Suprapubic skin (tissue), 4 donors: Measurements from ENCODE around the gene FAM177B. TPM values are rescaled to one million over a fixed set of nuclear protein-coding genes. Genes with fewer than 3 reads are reported as not detected.

ENCODE experiments used
- DNase-seq, 2 donors: peaks; one replicate each; pipeline ENCODE4 v3.0.0-alpha.2; 2019; ENCODE audit warnings: low spot score in 2 of 2
- H3K27ac ChIP-seq: fragments of 200-600 bp; sonication (generic); one replicate; pipeline ENCODE4 v1.5.1; 2019
- H3K27me3 ChIP-seq: fragments of 200-600 bp; sonication (generic); one replicate; pipeline ENCODE4 v1.5.1; 2019
- H3K36me3 ChIP-seq: fragments of 200-600 bp; sonication (generic); one replicate; pipeline ENCODE4 v1.5.1; 2019
- H3K4me1 ChIP-seq: fragments of 200-600 bp; sonication (generic); one replicate; pipeline ENCODE4 v1.5.1; 2019
- H3K4me3 ChIP-seq: fragments of 200-600 bp; sonication (generic); one replicate; pipeline ENCODE4 v1.5.1; 2019; ENCODE audit warnings: mild to moderate bottlenecking
- H3K9me3 ChIP-seq: fragments of 200-600 bp; sonication (generic); one replicate; pipeline ENCODE4 v1.5.1; 2019
- EP300 ChIP-seq: sonication (generic); formaldehyde crosslinking; IDR thresholded peaks from one replicate; pipeline ENCODE4 v1.6.1; 2017; ENCODE audit warnings: antibody characterized with exemption
- POLR2A ChIP-seq, 2 donors: fragments of 450-650 bp; IDR thresholded peaks; one replicate each; pipeline ENCODE4 v1.6.1; 2017; ENCODE audit warnings: antibody characterized with exemption in 2 of 2, mild to moderate bottlenecking in 2 of 2, moderate library complexity in 2 of 2
- POLR2AphosphoS5 ChIP-seq, 3 donors: sonication (generic); formaldehyde crosslinking; IDR thresholded peaks; one replicate each; pipeline ENCODE4 v1.6.1; 2017; ENCODE audit warnings: antibody characterized with exemption in 3 of 3
- WGBS: methylation state at CpG from one replicate; pipeline ENCODE4 v1.1.5; 2018; 5-methylcytosine and 5-hydroxymethylcytosine counted together
- total RNA-seq, 4 donors: library from RNA; depleted of rRNA; stranded (reverse); fragments of >200 nt; gene quantifications; one replicate each; pipeline ENCODE4 v1.1.0, GENCODE V29; 2016
- TF ChIP-seq, protein P1 (sequence below), 2 donors: fragments of 200-600 bp in 1 of 2; fragments of 450-650 bp in 1 of 2; sonication (generic) in 1 of 2; IDR thresholded peaks; one replicate each; pipeline ENCODE4 v1.5.1; 2016 to 2019; ENCODE audit warnings: antibody characterized with exemption in 2 of 2, mild to moderate bottlenecking in 1 of 2, moderate library complexity in 1 of 2

FAM177B gene
- total RNA-seq, 4 donors from 2014 or later, result 2.0 TPM; not detected in 3

DNA sequence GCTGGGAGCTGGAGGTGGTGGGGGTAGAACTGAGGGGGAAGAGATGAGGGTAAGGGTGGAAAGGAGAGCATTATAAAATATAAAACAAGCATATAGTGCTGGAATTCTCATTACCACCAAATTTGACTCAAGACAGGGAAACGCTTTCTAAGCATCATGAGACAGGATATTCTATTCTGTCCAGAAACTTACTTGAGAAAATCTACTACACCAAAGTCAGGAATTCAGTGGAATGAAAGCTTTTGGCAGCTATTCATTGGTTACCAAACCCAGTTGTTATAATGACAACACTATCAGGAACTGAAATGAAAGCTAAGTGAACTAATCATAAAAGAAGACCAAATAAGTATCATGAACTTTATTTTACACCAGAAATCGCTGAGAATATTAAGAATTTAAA is 39.2 kb upstream of the FAM177B start:
- TF ChIP-seq, protein P1, sequence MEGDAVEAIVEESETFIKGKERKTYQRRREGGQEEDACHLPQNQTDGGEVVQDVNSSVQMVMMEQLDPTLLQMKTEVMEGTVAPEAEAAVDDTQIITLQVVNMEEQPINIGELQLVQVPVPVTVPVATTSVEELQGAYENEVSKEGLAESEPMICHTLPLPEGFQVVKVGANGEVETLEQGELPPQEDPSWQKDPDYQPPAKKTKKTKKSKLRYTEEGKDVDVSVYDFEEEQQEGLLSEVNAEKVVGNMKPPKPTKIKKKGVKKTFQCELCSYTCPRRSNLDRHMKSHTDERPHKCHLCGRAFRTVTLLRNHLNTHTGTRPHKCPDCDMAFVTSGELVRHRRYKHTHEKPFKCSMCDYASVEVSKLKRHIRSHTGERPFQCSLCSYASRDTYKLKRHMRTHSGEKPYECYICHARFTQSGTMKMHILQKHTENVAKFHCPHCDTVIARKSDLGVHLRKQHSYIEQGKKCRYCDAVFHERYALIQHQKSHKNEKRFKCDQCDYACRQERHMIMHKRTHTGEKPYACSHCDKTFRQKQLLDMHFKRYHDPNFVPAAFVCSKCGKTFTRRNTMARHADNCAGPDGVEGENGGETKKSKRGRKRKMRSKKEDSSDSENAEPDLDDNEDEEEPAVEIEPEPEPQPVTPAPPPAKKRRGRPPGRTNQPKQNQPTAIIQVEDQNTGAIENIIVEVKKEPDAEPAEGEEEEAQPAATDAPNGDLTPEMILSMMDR (IDR thresholded peaks at IDR 0.05), result no peak
- no peak for DNase-seq
- Histone ChIP-seq H3K9me3 (no peaks in the 10 kb centered on the region), H3K27ac (no peak overlapping the region), H3K27me3 (no peaks in the 10 kb centered on the region), H3K4me3 (no peak overlapping the region), H3K4me1 (no peaks in the 10 kb centered on the region), H3K36me3 (peaks cover 42% of the 10 kb centered on the region)
- 82% methylated on average over 2 of the region's 2 CpGs for WGBS

DNA sequence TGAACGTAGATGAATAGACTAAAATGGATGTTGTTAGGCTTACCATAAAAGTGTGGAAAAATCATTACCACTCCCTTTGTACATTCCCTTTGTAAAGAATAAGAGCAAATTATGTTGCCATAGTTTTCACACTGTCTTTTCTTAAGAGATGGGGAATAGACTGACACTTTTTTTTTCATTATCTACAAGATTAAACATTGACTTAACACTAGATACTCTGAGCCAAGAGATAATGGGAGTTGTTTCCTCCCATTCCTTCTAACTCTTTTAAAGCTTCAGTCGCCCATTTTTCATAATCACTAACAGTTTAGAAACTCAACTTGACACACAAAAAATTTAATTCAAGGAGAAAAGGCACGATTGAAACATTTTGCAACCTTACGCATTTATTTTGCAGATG is 34.8 kb upstream of the FAM177B start:
- no peak for TF ChIP-seq EP300
- TF ChIP-seq POLR2A (IDR thresholded peaks at IDR 0.05), result no peak
- no peak for TF ChIP-seq POLR2AphosphoS5 (IDR thresholded peaks at IDR 0.05)
- TF ChIP-seq, protein P1 (IDR thresholded peaks at IDR 0.05), result no peak
- Histone ChIP-seq H3K27ac (no peak overlapping the region), H3K27me3 (no peaks in the 10 kb centered on the region), H3K36me3 (peaks cover 38% of the 10 kb centered on the region), H3K9me3 (no peaks in the 10 kb centered on the region), H3K4me3 (no peak overlapping the region), H3K4me1 (no peaks in the 10 kb centered on the region)
- DNase-seq, result no peak
- 97% methylated on average over 4 of the region's 4 CpGs for WGBS

DNA sequence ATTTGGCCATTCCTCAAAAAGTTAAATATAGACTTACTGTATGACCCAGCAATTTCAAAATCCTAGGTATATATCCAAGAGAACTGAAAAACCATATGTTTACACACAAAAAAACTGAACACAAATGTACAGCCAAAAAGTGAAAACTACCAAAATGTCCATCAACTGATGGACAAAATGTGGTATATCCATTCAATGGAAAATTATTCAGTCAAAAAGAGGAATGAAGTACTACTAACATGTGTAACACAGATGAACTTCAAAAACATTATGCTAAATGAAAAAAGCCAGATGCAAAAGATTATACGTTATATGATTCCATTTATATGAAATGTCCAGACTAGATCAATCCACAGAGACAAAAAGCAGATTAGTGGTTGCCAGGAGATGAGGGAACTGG is 32.7 kb upstream of the FAM177B start:
- no peak for DNase-seq

DNA sequence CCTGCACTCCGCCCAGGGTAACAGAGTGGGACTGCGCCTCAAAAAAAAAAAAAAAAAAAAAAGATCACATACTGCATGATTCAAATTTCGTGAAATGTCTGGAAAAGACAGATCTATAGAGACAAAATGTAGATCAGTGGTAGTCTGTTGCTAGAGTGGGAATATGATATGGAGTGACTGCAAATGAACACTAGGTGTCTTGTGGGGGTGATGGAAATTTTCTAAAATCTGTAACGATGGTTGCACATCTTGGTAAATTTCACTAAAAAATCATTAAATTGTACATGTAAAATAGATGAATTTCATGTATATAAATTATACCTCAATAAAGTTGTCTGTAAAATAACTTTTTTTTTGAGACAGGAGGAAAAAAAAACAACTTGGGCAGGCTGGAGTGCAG is 30.2 kb upstream of the FAM177B start:
- Histone ChIP-seq H3K36me3 (peaks cover 12% of the 10 kb centered on the region), H3K4me3 (no peak overlapping the region), H3K4me1 (peaks cover 13% of the 10 kb centered on the region), H3K27ac (no peak overlapping the region), H3K9me3 (no peaks in the 10 kb centered on the region), H3K27me3 (no peaks in the 10 kb centered on the region)
- no peak for DNase-seq
- WGBS, result 96% methylated on average over 4 of the region's 4 CpGs
- TF ChIP-seq, protein P1 (IDR thresholded peaks at IDR 0.05), result no peak
- TF ChIP-seq POLR2AphosphoS5 (IDR thresholded peaks at IDR 0.05) (no peak), EP300 (no peak), POLR2A (IDR thresholded peaks at IDR 0.05) (no peak)

More for the DNA sequence above, 32.7 kb upstream of the FAM177B start:
- 89% methylated on average over 1 of the region's 1 CpG for WGBS
- TF ChIP-seq, protein P1 (IDR thresholded peaks at IDR 0.05), result no peak
- TF ChIP-seq EP300, result no peak
- TF ChIP-seq POLR2A (IDR thresholded peaks at IDR 0.05), result no peak
- no peak for TF ChIP-seq POLR2AphosphoS5 (IDR thresholded peaks at IDR 0.05)
- Histone ChIP-seq H3K27ac (no peak overlapping the region), H3K9me3 (no peaks in the 10 kb centered on the region), H3K4me1 (no peaks in the 10 kb centered on the region), H3K36me3 (peaks cover 32% of the 10 kb centered on the region), H3K27me3 (no peaks in the 10 kb centered on the region), H3K4me3 (no peak overlapping the region)

DNA sequence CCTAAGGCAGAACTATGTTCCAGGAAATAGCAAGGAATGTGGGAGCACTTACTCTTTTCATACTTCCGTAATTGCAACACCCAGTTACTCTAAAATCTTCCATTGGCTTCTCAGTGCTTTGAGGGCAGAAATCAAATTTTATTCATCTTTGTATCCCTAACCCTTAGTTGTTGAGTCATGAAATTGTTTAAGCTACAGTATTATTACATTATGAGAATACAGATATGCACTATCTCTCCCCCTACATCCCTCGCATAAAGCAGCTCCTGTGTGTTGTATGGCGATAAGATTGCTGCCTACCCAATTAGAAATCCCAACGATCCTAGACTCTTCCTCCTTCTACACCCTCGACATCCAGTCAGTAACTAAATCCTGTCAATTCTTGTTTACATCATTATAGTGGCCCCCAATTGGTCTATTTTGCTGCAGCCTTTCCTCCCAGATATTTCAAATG is 27.3 kb upstream of the FAM177B start:
- TF ChIP-seq POLR2AphosphoS5 (IDR thresholded peaks at IDR 0.05) (no peak), EP300 (no peak), POLR2A (IDR thresholded peaks at IDR 0.05) (no peak)
- TF ChIP-seq, protein P1 (IDR thresholded peaks at IDR 0.05), result no peak
- Histone ChIP-seq H3K4me3 (no peak overlapping the region), H3K9me3 (no peaks in the 10 kb centered on the region), H3K36me3 (no peaks in the 10 kb centered on the region), H3K4me1 (peaks cover 20% of the 10 kb centered on the region), H3K27me3 (no peaks in the 10 kb centered on the region), H3K27ac (no peak overlapping the region)
- no peak for DNase-seq
- 86% methylated on average over 5 of the region's 5 CpGs for WGBS
